ENCODE measurements around the gene SLC5A6. TPM values are rescaled to one million over a fixed set of nuclear protein-coding genes. Genes with fewer than 3 reads are reported as not detected.

The SLC5A6 gene
- total RNA-seq, 1 donor, result 60.1 TPM

Other genes starting within 250 kb of the SLC5A6 start
- gene MAPRE3, start 241.6 kb downstream of the SLC5A6 start, total RNA-seq, result 3.0 TPM
- gene TMEM214, start 179.3 kb downstream of the SLC5A6 start, total RNA-seq, result 44.4 TPM
- gene AGBL5, start 160.6 kb downstream of the SLC5A6 start, total RNA-seq, result 38.0 TPM
- gene OST4, start 140.6 kb downstream of the SLC5A6 start, total RNA-seq, result 397 TPM
- 31.2 TPM for gene EMILIN1, start 133.7 kb downstream of the SLC5A6 start, total RNA-seq
- 4.0 TPM for gene KHK, start 125.5 kb downstream of the SLC5A6 start, total RNA-seq
- gene CGREF1, start 93.1 kb downstream of the SLC5A6 start, total RNA-seq, result 9.2 TPM
- 1.9 TPM for gene ABHD1, start 88.5 kb downstream of the SLC5A6 start, total RNA-seq
- gene PREB, start 77.6 kb downstream of the SLC5A6 start, total RNA-seq, result 55.2 TPM
- gene PRR30, start 72.9 kb downstream of the SLC5A6 start, total RNA-seq, result under 0.01 TPM
- not detected for gene TCF23, start 63.3 kb downstream of the SLC5A6 start, total RNA-seq
- gene ATRAID, start 227 bp downstream of the SLC5A6 start, total RNA-seq, result 131 TPM
- 63.0 TPM for gene CAD, start 5.1 kb upstream of the SLC5A6 start, total RNA-seq
- under 0.01 TPM for gene SLC30A3, start 50.8 kb upstream of the SLC5A6 start, total RNA-seq
- not detected for gene DNAJC5G, start 63.2 kb upstream of the SLC5A6 start, total RNA-seq
- gene TRIM54, start 70.2 kb upstream of the SLC5A6 start, total RNA-seq, result under 0.01 TPM
- gene UCN, start 96.2 kb upstream of the SLC5A6 start, total RNA-seq, result 2.2 TPM
- 85.4 TPM for gene MPV17, start 110.8 kb upstream of the SLC5A6 start, total RNA-seq
- 43.4 TPM for gene GTF3C2, start 144.5 kb upstream of the SLC5A6 start, total RNA-seq
- 27.2 TPM for gene EIF2B4, start 158.1 kb upstream of the SLC5A6 start, total RNA-seq
- 130 TPM for gene SNX17, start 158.3 kb upstream of the SLC5A6 start, total RNA-seq
- gene ZNF513, start 168.5 kb upstream of the SLC5A6 start, total RNA-seq, result 17.0 TPM
- gene PPM1G, start 197.3 kb upstream of the SLC5A6 start, total RNA-seq, result 66.2 TPM
- 49.8 TPM for gene NRBP1, start 216.4 kb upstream of the SLC5A6 start, total RNA-seq
- 2.2 TPM for gene KRTCAP3, start 230.1 kb upstream of the SLC5A6 start, total RNA-seq